GM18508 (cell line): ENCODE results near the gene C16orf46.
A peak's percentile ranks its signal among the peaks of the same experiment; 100 is the strongest.

Experiments used
- ATAC-seq: cut with Tn5 transposase; IDR thresholded peaks from one replicate; pipeline ENCODE4 v1.9.1; 2021; ENCODE audit warnings: moderate number of reproducible peaks; ENCODE audit not compliant: insufficient read depth, unreplicated experiment

C16orf46 gene

DNA sequence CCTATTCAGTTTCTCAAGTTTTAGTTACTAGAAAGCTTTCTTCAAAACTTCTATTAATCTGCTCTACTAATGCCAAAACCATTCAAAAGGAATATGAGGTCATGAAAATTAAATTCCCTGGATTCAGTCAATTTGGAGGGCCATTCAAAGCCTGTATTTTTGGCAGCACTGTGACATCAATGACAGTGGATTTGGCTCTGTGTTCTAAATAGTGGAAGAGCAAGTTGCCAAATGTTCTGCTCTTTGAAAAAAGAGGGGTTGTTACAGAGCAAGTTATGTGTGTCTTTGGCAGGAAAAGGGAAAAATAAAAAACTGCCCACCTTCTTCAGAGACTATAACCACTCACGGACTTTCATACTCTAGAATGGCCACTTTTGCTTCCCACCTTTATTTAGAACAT, 3.2 kb upstream of the C16orf46 start:
- ATAC-seq, result no peak

DNA sequence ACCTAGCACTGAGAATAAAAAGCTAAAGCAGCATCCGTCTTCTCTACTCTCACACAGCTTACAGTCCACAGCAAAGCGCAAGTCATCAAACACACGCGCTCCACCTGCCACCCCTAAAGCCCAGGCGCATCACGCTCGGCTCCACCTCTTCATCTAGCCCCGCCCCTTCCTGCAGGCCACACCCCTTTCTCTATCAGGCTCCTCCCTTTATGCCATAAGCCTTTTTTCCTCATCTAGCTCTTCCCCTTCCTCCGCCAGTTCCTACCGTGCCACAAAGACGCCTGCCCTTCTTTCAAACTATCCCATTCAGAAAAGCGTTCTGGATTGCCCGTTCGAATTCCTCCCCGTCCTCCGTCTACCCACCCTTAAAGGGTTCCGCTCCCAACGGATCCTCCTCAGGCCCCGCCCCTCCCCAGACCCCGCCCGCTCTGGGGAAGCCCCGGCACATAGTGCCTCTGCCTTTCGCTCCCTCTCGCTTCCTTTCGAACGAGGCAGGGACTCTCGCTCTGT, 417 bp downstream of the C16orf46 start:
- ATAC-seq, result peak; percentile 58

DNA sequence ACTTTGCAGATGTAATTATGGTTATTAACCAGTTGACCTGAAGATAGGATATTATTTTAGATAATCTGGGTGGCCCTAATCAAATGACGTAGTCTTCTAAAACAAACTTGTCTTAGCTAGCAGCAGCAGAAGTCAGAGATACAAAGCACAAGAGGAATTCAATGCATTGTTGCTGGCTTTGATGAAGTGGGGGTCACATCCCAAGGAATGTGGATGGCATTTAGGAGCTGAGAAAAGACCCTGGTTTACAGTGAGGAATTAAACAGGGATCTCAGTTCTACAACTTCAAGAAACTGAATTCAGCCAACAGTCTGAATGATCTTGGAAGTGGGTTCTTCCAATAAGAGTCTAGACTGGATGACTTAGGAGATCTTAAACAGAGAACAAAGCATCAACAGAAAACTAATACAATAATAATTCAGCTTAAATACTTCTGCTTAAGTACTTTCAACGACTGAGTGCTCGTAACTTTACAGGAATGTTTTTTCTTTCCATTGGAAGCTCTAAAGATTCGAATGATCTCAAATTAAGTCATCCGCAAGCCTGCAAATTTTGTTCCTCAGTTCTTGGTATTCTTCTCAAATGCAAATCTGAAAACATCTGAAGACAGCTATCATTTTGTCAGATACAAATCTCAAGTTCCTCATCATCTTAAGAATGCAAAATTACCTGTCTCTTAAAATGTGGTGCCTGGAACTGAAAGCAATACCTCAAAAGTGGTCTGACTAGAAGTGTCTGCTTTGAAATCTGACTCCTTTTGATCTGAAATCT, 3.3 kb downstream of the C16orf46 start:
- no peak for ATAC-seq

DNA sequence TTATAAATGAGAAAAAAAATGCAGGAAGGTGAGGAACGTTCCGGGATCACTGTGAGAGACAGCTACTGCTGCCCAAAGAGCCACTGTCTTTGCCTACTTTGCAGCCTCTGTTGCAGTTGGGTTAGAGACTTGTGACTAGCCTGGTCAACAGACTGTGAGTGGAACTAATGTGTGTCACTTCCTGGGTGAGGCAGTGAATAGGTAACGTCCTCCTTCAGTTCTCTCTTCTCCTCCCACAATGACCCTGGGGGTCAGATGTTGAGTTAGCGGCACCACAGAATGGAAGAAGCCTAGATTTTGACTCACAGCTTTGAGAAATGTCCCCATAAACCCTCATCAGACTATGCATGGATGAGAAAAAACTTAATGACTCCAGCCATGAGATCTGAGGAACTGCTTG, 5.2 kb downstream of the C16orf46 start:
- no peak for ATAC-seq

DNA sequence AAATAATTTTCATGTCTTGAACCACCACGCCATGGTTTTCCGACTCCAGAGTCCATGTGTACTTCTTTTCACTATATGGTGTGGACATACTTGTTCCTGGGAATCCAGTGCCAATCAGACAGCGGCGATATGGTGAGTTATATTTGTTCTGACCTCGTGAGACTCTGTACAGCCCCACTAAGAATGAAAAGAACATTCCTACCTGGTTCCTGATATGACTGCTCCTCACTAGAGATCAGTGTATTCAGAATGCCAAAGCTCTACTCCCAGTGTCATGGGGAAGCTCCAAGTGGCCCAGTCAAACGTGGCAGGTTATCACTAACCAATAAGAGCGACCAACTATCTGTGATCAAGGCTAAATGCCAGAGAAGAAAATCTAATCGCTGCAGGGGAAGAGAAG, 6.1 kb downstream of the C16orf46 start:
- ATAC-seq, result no peak

DNA sequence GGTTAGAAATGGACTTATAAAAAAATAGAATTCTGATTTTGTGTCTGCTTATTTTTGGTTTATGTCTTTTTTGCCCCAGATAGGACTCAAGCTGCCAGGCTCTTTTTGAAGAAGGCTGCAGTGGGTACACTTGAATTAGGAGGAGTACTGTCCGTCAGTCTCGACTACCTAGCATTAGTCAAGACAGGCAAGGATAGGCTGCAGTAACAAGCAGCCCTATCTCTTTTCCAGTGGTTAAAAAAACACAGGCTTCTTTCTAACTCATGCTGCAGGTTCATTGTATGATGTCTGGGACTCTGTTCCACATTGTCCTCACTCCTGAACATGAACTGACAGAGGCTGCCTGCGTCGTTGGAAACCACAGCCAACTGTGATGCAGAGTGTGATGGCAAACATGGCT, 8.0 kb downstream of the C16orf46 start:
- ATAC-seq, result no peak

DNA sequence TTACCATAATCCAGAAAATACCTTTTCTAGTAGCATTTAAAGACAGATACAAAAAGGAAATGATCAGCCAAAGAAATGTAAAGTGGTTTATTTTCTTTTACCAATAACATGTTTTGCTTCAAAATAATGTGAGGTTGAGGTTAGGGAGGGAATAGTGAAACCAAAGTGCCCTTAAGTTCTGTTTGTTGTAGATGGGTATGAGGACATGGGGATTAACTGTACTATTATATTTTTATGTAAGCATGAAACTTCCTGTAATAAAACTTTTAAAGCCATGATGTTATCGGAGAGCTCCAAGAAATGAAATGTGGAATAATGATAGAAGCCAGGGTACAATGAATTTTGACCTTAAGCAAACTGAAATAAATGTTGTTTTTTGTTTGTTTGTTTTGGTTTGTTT, 9.9 kb downstream of the C16orf46 start:
- no peak for ATAC-seq

DNA sequence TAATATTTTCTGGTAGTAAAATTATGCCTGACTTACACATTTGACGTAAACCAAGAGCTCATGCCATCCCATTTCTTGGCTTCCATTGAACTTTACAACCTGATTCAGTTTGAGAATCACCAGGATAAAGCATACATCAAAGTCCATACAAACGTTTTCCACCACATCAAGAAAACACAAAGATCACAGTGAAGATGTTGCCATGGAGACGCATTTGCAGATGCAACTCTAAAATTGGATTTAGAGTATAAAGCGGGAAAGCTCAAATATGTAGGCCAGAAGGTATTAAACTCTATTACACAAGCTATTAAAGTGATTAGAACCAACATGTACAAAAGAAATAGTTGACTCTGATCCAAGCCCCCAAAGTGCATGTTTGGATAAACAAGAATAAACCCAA, 10.4 kb downstream of the C16orf46 start:
- ATAC-seq, result no peak

DNA sequence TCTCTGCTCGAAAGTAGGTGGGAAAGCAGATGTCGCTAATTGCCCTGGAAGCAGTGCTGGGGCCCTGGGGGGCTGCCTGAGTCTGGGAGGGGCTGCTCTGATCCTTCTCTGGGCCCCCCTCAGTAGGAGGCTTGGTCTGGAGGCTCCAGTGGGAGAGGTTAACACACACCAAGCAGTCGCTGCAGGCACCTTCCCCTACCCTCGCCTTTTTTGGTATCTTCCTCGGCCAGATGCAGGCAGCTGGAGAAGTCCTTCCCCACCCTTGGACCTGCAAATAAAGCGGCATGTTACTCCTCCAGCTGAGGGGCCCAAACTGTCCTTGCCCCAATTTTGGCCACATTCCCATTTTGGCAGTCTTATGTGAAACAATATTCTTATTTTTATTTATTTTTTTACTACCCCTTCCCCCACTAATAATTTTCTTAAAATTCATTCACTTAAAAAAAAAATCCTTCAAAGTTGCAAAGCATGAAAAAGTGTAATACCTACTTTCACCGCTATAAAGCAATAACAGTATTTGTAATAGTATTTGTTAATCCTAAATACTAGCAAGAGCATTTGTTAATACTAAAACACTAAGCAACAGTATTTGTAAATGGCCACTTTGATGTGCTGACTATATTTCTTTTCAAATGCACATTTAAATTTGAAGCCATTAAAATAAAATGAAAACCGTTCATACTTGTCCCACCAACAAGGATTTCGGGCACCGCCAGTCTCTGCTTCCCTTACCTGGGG, 15.0 kb downstream of the C16orf46 start:
- ATAC-seq, result no peak

DNA sequence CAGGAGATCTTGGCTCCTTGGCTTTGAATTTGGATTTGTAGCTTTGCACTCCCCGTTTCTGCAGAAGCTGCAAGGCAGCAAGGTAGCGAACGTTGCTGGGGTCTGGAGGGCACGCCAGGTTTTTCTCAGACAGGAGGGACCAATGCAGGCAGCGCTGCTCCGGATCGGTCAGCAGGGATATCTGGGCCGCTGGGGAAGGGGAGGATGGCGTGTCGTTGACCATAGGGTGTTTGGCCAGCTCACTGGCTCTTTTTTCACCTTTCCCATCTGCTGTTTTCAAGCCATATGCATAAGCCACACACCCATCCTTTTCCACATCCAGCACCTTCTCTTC, 15.8 kb downstream of the C16orf46 start:
- no peak for ATAC-seq

DNA sequence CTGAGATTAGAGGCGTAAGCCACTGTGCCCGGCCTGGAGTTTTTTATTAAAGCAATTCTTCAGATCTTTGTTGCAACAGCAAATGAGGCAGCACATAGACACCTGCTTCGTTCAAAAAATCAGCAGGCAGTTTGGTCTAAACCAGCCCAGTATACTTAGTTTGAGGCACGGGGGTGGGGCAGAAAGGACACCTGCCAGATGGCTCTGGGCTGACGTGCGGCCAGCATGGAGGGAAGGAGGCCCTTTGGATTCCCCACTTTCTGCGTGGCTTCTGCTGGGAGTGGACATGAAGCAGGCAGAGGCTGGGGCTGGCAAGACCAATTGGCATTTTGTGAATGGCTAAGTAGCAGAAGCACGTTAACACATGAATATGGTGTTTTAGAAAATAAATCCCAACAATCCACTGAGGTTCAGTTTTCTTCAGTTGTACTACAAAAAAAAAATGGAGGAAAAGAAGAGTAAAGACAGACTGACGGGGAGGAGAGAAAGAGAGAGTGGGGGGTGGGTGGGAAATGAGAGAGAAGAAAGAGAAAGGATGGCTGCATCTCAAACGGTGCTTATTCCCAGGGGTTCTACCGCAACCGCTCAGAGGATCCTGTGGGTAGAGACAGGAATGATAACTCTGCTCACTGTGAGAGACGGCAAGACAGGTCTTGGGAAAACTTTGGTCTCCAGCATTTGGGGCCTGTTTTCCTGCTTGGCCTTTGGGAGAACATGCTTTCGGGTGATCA, 16.3 kb downstream of the C16orf46 start:
- no peak for ATAC-seq

DNA sequence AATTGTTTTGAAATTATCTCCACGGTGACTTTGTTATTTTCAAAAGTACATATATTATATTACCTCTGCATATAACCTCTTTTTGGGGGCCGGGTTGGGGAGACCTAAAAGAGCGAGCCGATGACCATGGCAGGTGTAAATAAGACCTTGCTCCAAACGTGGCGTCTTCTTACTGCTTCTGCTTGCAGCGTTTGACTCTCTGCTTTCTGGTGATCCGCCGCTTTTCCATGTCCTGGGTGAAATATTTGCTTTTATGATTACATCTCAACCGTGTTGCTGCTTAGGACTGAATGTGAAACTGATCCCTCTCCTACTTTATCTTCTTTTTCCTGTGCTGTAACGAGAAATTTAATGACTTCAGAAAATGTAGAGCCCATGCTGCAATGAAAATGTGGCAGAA, 23.3 kb downstream of the C16orf46 start:
- ATAC-seq, result no peak

DNA sequence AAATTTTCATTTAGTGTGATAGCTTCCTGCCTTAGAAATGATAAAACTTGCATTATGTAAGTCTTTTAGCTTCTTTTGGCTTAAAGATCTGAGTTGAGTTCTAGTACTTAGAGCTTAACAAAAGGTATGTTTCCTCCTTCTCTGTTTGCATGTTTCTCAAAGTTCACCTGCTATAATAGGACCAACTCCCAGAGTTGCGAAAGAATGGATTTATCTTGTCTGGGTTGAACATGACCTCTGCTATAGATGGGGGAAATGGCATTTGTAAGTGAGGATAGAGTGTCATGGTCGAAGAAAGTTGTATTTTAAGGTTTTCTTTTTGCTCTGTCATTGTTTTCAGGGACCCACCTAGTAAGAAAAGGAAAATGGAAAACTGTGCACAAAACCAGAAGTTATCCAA, 34.2 kb downstream of the C16orf46 start:
- ATAC-seq, result no peak

DNA sequence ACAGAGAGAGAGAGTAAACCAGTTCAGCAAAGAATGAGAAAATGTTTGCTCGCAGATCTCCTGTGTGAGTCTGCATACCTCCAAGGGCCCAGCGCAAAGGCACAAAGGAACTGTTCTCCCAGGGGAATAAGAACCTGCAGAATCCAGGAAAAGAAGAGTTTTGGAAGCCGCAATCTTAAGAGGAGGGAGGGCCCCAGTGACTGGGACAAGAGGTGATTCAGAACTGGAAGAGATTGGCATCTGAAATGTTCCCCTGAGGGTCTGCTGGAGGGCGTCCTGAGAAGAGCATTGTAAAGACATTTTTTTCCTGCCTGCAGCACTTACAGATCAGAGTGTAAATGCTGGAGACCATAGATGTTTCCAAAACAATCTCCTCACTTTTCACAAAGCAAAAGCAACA, 35.3 kb downstream of the C16orf46 start:
- no peak for ATAC-seq

DNA sequence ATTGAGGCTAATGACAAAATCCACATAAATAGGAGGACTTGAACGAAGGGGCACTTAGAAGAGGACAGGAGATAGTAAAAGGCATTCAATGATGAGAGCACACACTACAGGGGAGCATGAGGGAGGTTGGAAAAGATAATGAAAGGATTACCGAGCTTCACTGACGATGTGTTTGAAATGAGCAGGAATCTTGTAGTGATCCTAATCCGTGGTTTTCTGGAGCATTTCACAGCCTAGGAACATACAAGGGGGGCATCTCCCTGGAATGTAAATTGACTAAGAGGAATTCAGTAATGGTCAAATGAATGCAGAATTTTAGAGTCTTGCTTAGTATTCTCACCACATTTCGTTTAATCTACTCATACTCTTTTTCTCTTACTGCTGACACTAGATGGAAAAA, 36.2 kb downstream of the C16orf46 start:
- no peak for ATAC-seq

DNA sequence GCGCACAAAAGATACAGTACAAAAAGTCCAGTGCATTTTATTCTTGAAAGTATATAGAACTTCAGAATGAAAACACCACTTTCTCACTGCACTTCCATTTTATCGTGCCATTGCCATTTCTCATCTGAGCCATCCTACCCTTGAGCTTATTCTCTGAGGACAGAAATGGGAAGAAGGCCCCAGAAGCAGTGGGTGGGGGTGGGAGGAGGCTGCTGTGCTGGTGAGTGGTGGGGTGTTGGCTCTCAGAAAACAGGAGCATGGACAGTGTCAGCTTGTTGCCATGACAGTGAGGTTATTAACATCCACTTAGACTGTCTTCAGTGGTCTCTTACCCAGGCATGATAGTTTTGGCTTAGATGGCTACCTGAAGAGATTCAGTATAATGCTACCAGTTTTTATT, 36.9 kb downstream of the C16orf46 start:
- ATAC-seq, result no peak

DNA sequence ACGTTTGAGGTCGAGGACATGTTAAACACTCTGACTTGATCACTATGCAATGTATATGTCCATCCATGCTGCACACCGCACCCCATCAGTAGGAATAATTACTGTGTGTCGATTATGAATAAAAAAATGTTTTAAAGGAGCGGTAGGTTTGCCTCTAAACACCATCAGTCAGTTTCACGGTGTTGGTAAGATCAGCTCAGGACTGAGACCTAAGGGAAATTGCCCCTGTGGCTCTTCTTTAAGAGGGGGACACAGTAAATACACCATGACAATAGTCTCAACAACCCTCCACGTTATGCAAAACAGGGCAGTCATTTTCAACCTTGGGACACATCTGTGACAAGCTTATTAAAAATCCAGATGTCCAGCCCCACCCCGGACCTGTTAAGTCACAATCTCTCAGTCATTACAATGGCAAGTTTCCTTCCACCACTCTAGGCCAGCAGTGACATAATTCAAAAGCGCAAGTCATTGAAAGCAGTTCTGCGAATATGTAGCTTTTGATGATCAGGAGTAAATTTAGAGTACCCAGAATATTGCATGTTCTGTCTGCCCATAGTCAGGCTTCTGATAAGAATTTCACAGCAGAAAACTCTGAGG, 40.2 kb downstream of the C16orf46 start:
- ATAC-seq, result no peak

DNA sequence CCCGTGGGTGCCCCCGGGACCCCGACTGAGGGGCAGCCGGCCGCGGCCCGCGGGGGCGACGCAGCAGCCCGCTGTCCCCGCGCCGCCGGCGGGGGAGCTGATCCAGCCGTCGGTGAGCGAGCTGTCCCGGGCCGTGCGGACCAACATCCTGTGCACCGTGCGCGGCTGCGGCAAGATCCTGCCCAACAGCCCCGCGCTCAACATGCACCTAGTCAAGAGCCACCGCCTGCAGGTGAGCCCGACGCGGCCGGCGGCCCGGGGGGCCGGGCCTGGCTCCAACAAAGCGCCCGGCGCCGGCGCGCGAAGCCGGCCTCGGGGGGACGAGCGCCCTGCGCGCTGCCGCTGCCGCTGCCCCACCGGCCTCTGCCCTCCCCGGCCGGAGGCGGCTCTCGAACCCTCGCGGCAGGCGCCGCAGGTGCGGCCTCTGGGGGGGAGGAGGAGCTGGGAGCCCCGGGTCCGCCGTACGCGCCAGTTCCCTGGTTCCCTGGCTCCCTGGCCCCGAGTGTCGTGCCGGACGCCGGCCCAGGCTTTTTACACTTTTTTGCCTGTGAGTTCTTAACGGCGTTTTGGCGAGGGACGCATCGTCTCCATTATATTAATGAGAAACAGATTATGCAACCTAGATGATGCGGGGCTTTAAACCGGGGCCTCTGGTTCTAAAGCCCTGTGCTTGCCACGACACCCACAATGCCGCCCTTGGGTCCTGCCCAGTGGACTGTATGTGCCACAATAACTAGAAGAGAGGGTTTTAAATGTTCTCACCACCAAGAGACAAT, 40.9 kb downstream of the C16orf46 start:
- ATAC-seq, result no peak

DNA sequence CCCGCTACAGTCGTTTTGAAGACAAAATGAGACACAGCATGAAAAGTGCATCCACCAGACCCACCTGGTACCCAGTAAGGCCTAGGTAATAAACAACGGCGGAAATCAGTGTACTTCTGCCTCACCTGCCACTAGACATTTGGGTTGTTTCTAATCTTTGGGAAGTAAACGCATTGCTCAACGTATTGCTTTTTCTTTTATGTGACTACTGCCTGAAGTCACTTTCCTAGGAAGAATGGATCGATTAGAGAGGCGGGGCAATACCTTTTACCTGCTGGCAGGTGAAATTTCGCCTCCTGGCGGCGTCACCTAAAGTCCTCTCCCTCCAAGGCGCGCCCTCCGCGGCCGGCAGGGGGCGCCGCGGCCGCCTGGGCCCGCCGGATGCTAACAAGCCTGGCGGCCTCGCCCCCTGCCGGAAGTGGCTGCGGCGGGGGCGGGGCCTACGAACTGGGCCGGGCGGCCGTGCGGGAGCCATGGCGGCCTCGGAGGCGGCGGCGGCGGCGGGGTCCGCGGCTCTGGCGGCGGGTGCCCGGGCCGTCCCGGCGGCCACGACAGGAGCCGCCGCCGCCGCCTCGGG, 41.6 kb downstream of the C16orf46 start, which contains the start of gene ATMIN:
Gene ATMIN (plus strand): TSS at position 445 of the 577 bp plus-strand sequence. CDS start 29 bp downstream, at position 474.
- ATAC-seq, result no peak
